ENCODE data around the gene DNASE2.
"Not testable (repeated sequence)": the region's sequence is repeated elsewhere in the genome, so short reads cannot be mapped to it uniquely, and the experiment has no call there.

DNASE2 gene, protein sequence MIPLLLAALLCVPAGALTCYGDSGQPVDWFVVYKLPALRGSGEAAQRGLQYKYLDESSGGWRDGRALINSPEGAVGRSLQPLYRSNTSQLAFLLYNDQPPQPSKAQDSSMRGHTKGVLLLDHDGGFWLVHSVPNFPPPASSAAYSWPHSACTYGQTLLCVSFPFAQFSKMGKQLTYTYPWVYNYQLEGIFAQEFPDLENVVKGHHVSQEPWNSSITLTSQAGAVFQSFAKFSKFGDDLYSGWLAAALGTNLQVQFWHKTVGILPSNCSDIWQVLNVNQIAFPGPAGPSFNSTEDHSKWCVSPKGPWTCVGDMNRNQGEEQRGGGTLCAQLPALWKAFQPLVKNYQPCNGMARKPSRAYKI

GRCh38 chr19:12881172-12881808, at the start of gene DNASE2:
DNASE2 (minus strand) TSS chr19:12881449; CDS start chr19:12881375, 74 bp downstream.
- DNase-seq (ENCODE audit: low read depth): peak; percentile 92

GRCh38 chr19:12930002-12930645, 48.9 kb upstream of the DNASE2 start:
- no peak overlapping the region for H3K4me3 ChIP-seq (ENCODE audit: low read depth, low read length)
- no peak for DNase-seq (ENCODE audit: low read depth)
- no peak for TF ChIP-seq CTCF (IDR thresholded peaks at IDR 0.05; ENCODE audit: control insufficient read depth, extremely low read depth, insufficient read depth)

More at GRCh38 chr19:12881172-12881808, at the start of gene DNASE2:
- peak within 1 kb of the TSS; percentile 96 for H3K4me3 ChIP-seq (ENCODE audit: low read depth, low read length)
- TF ChIP-seq CTCF (IDR thresholded peaks at IDR 0.05; ENCODE audit: control insufficient read depth, extremely low read depth, insufficient read depth): no peak

DNA sequence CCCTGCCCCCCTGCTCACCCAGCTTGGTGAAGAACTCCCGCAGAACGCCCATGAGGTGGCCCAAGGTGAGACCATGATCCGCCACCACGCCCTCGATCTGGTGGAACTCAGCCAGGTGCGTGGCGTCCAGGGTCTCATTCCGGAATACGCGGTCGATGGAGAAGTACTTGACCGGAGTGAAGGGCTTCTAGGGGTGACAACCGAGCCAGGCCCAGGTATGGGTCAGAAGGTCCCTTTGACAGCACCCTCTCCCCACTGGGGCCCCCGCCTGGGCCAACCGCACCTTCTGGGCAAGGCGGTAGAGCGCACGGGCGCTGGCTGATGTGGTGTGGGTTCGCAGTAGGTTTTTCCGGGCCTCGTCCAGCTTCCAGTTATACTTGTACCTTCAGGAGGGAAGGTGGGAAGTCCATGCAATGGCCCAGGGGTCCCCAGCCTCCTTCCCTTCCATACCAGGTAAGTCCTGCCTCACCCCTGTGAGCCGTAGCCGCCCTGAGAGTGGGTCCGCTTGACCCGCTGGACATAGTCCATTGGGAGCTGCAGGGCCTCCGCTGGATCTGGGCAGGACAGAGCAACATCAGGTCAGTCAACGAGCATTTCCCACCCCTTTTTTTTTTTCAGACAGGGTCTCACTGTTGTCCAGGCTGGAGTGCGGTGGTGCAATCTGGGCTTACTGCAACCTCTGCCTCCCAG, 43.5 kb upstream of the DNASE2 start:
- TF ChIP-seq CTCF (IDR thresholded peaks at IDR 0.05; ENCODE audit: control insufficient read depth, extremely low read depth, insufficient read depth): no peak
- DNase-seq (ENCODE audit: low read depth): no peak
- no peak overlapping the region for H3K4me3 ChIP-seq (ENCODE audit: low read depth, low read length)

GRCh38 chr19:12922959-12923358, 41.7 kb upstream of the DNASE2 start:
- DNase-seq (ENCODE audit: low read depth): no peak
- H3K4me3 ChIP-seq (ENCODE audit: low read depth, low read length): no peak overlapping the region
- TF ChIP-seq CTCF (IDR thresholded peaks at IDR 0.05; ENCODE audit: control insufficient read depth, extremely low read depth, insufficient read depth): no peak

- DNase-seq (ENCODE audit: low read depth): no peak
- H3K4me3 ChIP-seq (ENCODE audit: low read depth, low read length): no peak overlapping the region
- TF ChIP-seq CTCF (IDR thresholded peaks at IDR 0.05; ENCODE audit: control insufficient read depth, extremely low read depth, insufficient read depth): no peak
Observed at GRCh38 chr19:12921047-12921446, 39.8 kb upstream of the DNASE2 start.

GRCh38 chr19:12918253-12918652, 37.0 kb upstream of the DNASE2 start:
- no peak for DNase-seq (ENCODE audit: low read depth)
- no peak overlapping the region for H3K4me3 ChIP-seq (ENCODE audit: low read depth, low read length)
- no peak for TF ChIP-seq CTCF (IDR thresholded peaks at IDR 0.05; ENCODE audit: control insufficient read depth, extremely low read depth, insufficient read depth)

- not testable (repeated sequence) for H3K4me3 ChIP-seq (ENCODE audit: low read depth, low read length); DNase-seq (ENCODE audit: low read depth)
Observed at GRCh38 chr19:12915860-12916259, 34.6 kb upstream of the DNASE2 start.

All from LNCaP clone FGC (cell line).